Smooth muscle cell of the brain vasculature (primary cell): ENCODE measurements around the gene GRIN1.

ENCODE experiments used
- DNase-seq: peaks from one replicate; pipeline ENCODE4 v3.0.0-alpha.2; 2012; ENCODE audit warnings: low read depth, low spot score

The GRIN1 gene

GRCh38 chr9:137148242-137148641, 9.3 kb downstream of the GRIN1 start:
- no peak for DNase-seq

DNA sequence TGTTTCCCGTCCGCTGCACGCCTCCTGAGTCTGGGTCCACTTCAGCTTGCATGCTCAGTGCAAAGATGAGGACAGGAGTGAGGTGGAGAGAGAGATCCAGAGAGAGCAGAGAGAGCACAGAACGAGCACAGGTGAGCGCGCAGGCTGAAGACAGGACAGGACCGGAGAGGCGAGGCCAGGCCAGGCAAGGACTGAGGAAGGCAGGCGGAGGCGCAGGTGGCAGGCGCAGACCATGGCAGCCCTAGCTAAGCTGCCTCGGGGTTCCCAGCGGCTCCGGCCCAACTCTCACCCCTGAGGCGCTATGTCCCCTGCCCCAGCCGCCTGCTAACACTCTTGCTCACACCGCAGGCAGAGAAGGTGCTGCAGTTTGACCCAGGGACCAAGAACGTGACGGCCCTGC, 9.7 kb downstream of the GRIN1 start:
- no peak for DNase-seq

GRCh38 chr9:137149363-137149762, 10.4 kb downstream of the GRIN1 start:
- no peak for DNase-seq

DNA sequence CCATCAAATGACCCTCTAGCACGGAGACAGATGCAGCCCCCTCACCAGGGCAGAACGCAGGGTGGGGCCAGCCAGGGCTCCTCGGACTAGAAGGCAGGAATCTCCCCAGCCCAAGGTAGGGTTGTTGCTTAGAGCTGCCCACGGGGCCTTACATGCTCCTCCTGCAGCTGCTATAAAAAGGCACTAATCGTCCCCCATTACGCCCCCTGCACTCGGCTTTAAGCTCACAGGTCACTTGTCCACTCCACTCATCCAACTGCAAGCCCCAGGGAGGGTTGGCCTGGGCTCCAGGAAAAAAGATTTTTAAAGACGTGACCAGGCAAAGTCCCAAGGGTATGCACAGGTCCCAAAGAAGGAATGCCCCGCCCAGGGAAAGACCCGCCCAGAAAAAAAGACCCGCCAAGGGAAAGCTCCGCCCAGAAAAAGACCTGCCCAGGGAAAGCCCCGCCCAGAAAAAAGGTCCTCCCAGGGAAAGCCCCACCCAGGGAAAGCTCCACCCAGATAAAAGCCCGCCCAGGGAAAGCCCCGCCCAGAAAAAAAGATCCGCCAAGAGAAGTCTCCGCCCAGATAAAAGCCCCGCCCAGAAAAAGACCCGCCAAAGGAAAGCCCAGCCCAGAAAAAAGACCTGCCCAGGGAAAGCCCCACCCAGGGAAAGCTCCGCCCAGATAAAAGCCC, 11.1 kb downstream of the GRIN1 start:
- DNase-seq = no peak

- no peak for DNase-seq
Observed at GRCh38 chr9:137150617-137151457, 11.9 kb downstream of the GRIN1 start.

- DNase-seq = no peak
Observed at GRCh38 chr9:137152844-137153405, 14.0 kb downstream of the GRIN1 start.

DNA sequence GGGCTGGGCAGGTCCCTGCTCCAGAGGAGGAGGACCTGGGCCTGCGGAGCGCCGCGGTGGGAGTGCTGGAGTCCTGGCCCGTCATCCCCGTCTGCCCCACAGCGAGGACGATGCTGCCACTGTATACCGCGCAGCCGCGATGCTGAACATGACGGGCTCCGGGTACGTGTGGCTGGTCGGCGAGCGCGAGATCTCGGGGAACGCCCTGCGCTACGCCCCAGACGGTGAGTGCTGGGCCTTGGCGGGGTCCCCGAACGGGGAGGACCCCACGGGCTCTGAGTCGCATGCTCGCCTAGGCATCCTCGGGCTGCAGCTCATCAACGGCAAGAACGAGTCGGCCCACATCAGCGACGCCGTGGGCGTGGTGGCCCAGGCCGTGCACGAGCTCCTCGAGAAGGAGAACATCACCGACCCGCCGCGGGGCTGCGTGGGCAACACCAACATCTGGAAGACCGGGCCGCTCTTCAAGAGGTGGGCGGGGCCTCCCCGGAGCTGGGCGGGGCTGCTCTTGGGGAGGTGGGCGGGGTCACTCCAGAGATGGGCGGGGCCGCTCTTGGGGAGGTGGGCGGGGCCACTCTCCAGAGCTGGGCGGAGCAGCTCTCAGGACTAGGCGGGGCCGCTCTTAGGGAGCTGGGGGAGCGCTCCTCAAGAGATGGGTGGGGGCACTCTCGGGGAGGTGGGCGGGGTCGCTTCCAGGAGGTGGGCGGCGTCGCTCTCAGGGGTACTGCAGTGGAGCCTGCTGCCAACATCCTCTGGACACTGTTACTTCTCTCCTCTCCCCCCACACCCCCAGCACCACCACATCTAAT, 17.8 kb downstream of the GRIN1 start:
- DNase-seq = no peak

GRCh38 chr9:137157618-137158415, 18.9 kb downstream of the GRIN1 start:
- DNase-seq = no peak

DNA sequence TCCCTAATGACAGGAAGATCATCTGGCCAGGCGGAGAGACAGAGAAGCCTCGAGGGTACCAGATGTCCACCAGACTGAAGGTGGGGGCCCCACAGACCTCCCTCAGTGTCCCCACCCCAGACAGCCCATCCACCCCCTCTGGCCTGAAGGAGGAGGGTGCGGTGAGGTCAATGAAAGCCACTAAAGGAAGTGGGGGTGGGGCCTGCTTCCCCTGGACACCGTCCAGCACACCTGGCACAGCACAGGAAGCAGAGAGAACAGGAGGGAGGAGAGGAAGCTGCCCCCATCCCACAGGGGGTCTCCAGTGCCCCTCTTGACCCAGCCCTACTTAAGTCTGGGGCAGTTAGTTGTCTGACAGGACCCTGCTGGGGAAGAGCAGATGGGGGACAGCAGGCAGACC, 19.7 kb downstream of the GRIN1 start:
- no peak for DNase-seq

DNA sequence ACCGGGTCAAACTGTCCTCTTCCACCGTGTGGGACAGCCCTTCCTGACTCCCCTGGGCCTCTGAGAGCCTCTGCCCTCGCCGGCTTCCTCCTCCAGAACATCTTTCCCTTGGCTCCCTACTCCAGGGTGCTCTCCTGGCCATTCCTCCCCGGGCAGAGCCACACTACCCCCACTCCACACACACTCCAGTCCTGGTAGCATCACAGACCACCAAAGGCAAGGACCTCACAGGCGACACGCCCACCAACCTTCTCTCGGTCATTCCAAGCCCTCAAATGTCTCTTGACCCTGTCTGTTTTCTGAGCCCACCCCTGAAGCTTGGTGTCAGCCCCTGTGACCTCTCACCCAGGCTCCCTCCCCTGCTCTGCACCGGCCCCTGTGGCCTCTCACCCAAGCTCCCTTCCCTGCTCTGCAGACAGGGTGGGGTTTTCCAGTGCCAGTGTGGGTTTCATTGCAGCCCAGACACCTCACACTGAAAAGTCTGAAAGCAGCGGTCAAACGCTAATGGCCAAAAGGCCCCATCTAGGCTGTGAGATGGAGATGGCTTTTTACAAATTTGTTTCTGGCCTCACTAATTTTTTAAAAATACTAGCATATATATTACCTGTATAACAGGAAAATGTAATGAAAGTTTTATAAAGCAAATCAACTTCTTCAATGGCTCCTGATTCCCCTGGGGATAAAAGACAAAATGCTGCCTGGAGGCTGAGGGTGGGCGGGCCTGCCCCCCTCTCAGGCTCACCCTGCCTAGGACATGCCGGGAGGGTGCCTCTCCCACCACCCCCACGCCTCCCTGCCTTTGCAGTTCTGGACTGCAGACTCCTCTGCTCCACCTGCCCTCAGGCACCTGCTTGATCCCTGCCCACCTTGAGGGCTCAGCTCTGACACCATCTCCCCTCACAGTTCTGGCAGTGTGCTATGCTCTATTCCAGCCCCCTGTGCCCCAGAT, 20.4 kb downstream of the GRIN1 start:
- no peak for DNase-seq

DNA sequence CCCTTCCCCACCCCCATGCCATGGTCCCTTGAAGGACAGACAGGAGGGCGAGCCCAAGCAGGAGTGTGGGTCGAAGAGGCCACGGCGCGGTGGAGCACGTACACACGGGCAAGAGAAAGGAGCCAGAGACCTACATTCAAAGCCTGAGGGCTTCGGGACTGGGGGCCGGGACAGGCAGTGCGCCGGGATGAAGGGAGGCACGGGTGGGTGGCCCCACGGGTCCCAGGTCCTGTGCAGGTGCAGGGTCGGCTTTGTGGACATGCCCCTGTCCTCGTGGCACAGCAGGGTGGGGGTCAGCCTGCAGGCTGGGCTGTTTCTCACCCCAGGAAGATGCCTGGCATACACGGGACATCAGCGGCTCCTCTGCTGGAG, 21.1 kb downstream of the GRIN1 start:
- DNase-seq = no peak

DNA sequence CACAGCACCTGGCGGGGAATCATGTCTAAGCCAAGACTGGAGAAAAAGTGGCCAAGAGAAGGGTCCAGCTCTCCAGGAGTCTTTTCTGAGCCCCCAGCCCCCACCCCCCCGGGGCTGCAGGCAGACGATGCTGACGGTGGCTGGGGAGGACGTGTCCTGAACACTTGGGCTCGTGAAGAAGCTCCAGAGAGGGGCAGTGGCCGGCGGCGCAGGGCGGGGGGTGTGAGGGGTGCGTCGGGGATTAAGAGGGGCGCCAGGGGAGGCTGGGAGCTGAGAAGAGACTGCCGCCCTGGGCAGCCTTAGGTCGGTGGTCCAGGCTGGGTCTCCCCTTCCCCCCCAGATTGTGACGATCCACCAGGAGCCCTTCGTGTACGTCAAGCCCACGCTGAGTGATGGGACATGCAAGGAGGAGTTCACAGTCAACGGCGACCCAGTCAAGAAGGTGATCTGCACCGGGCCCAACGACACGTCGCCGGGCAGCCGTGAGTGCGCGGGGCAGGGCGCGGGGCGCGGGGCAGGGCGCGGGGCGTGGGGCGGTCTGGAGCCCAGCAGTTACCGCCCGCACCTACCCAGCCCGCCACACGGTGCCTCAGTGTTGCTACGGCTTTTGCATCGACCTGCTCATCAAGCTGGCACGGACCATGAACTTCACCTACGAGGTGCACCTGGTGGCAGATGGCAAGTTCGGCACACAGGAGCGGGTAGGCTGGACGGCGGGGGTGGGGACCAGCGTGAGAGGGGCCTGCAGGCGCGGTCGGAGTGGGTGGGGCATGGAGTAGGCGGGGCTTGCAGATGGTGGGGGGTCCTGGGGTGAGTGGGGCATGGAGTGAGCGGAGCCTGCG, 22.0 kb downstream of the GRIN1 start:
- DNase-seq = no peak

GRCh38 chr9:137161558-137162486, 22.9 kb downstream of the GRIN1 start:
- no peak for DNase-seq

DNA sequence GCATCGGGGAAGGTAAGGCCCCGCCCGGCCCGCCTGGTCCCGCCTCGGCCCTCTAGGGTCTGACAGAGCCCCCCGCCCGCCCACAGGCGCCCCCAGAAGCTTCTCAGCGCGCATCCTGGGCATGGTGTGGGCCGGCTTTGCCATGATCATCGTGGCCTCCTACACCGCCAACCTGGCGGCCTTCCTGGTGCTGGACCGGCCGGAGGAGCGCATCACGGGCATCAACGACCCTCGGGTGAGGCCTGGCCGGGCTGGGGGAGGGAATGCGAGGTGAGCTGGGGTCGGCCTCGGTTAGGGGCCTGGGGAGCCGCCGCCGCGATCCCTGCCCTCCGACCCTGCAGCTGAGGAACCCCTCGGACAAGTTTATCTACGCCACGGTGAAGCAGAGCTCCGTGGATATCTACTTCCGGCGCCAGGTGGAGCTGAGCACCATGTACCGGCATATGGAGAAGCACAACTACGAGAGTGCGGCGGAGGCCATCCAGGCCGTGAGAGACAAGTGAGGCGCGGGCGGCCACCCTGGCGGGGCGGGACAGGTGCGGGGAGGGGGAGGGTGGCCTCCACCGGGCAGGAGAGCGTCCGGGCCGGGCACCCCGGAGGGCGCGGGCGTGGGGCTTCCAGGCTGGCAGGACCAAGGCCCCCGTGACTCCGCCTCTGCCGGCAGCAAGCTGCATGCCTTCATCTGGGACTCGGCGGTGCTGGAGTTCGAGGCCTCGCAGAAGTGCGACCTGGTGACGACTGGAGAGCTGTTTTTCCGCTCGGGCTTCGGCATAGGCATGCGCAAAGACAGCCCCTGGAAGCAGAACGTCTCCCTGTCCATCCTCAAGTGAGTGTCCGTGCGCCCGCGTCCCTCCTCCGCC, 23.8 kb downstream of the GRIN1 start:
- DNase-seq = no peak

DNA sequence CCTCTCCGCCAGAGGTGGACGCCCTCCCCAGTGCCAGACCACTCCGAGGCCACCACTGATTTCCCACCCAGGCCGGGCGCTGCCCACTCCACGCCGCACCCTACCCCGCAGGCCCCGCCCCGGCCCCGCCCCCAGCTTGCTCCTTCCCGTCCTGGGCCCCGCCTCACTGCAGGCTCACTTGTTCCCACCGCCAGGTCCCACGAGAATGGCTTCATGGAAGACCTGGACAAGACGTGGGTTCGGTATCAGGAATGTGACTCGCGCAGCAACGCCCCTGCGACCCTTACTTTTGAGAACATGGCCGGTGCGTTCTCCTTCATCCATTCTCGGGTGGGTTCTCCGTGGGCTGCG, 24.4 kb downstream of the GRIN1 start:
- no peak for DNase-seq

- DNase-seq = no peak
Observed at GRCh38 chr9:137163805-137164204, 24.9 kb downstream of the GRIN1 start.
